H9 (cell line): ENCODE results near the gene DAZAP2. TPM values are rescaled to one million over a fixed set of nuclear protein-coding genes. Genes with fewer than 3 reads are reported as not detected.
A peak's percentile ranks its signal among the peaks of the same experiment; 100 is the strongest.

ENCODE experiments used
- DNase-seq: peaks from one replicate; pipeline ENCODE4 v3.0.0-alpha.2; 2017
- H2AFZ ChIP-seq: one replicate; pipeline ENCODE4 v1.6.1; 2013; ENCODE audit warnings: mild to moderate bottlenecking, low read length, control low read depth, moderate library complexity
- H2AK5ac ChIP-seq: 2 replicates; pipeline ENCODE4 v1.6.1; 2013; ENCODE audit warnings: low read length, control low read depth, mixed read lengths; ENCODE audit not compliant: insufficient read length
- H2BK120ac ChIP-seq: one replicate; pipeline ENCODE4 v1.6.1; 2013; ENCODE audit warnings: low read depth, mild to moderate bottlenecking, low read length, control low read depth, inconsistent platforms; ENCODE audit not compliant: poor library complexity, severe bottlenecking
- H2BK12ac ChIP-seq: 2 replicates; pipeline ENCODE4 v1.6.1; 2013; ENCODE audit warnings: low read length, control low read depth, mixed read lengths, low read depth; ENCODE audit not compliant: insufficient read length
- H2BK15ac ChIP-seq: 2 replicates; pipeline ENCODE4 v1.6.1; 2013; ENCODE audit warnings: low read depth, low read length, control low read depth
- H2BK20ac ChIP-seq: one replicate; pipeline ENCODE4 v1.6.1; 2013; ENCODE audit warnings: low read depth, mild to moderate bottlenecking, low read length, control low read depth, inconsistent platforms; ENCODE audit not compliant: poor library complexity, severe bottlenecking
- H2BK5ac ChIP-seq: 2 replicates; pipeline ENCODE4 v1.6.1; 2013; ENCODE audit warnings: low read length, control low read depth, mixed read lengths; ENCODE audit not compliant: insufficient read length
- H3K14ac ChIP-seq: 2 replicates; pipeline ENCODE4 v1.6.1; 2013; ENCODE audit warnings: low read length, control low read depth; ENCODE audit not compliant: insufficient read depth
- H3K18ac ChIP-seq: 2 replicates; pipeline ENCODE4 v1.6.1; 2013; ENCODE audit warnings: low read depth, mild to moderate bottlenecking, mixed read lengths, low read length, control low read depth; ENCODE audit not compliant: insufficient read length
- H3K23ac ChIP-seq: 2 replicates; pipeline ENCODE4 v1.6.1; 2013; ENCODE audit warnings: low read length, control low read depth, mixed read lengths, low read depth; ENCODE audit not compliant: insufficient read length
- H3K23me2 ChIP-seq: 2 replicates; pipeline ENCODE4 v1.6.1; 2013; ENCODE audit warnings: low read depth, mild to moderate bottlenecking, mixed read lengths, low read length, control low read depth; ENCODE audit not compliant: insufficient read length, poor library complexity, severe bottlenecking
- H3K27ac ChIP-seq: 2 replicates; pipeline ENCODE4 v1.5.1; 2013; ENCODE audit warnings: low read length, control low read depth, mixed read lengths, low read depth; ENCODE audit not compliant: insufficient read length
- H3K27me3 ChIP-seq: 2 replicates; pipeline ENCODE4 v1.6.1; 2013; ENCODE audit warnings: low read length, control low read depth, inconsistent platforms; ENCODE audit not compliant: insufficient read depth
- H3K4ac ChIP-seq: 2 replicates; pipeline ENCODE4 v1.6.1; 2013; ENCODE audit warnings: low read depth, mild to moderate bottlenecking, control low read depth, inconsistent platforms, low read length, moderate library complexity
- H3K4me1 ChIP-seq: 2 replicates; pipeline ENCODE4 v1.6.1; 2013; ENCODE audit warnings: low read length, control low read depth, inconsistent platforms; ENCODE audit not compliant: insufficient read depth
- H3K4me2 ChIP-seq: 2 replicates; pipeline ENCODE4 v1.6.1; 2013; ENCODE audit warnings: low read length, control low read depth, mixed read lengths; ENCODE audit not compliant: insufficient read length, insufficient read depth
- H3K56ac ChIP-seq: 2 replicates; pipeline ENCODE4 v1.6.1; 2013; ENCODE audit warnings: low read depth, mild to moderate bottlenecking, mixed read lengths, low read length, control low read depth; ENCODE audit not compliant: insufficient read length
- H3K79me1 ChIP-seq: 2 replicates; pipeline ENCODE4 v1.6.1; 2013; ENCODE audit warnings: low read depth, mild to moderate bottlenecking, moderate library complexity, low read length, control low read depth, inconsistent platforms; ENCODE audit not compliant: insufficient read depth, poor library complexity, severe bottlenecking
- H3K79me2 ChIP-seq: 2 replicates; pipeline ENCODE4 v1.6.1; 2013; ENCODE audit warnings: low read length, control low read depth, inconsistent platforms; ENCODE audit not compliant: insufficient read depth
- H3K9ac ChIP-seq: 2 replicates; pipeline ENCODE4 v1.6.1; 2013; ENCODE audit warnings: low read length, control low read depth, mixed read lengths; ENCODE audit not compliant: insufficient read length; ENCODE audit errors: extremely low read depth
- H3K9me3 ChIP-seq: one replicate; pipeline ENCODE4 v1.6.1; 2013; ENCODE audit warnings: low read depth, low read length, inconsistent platforms; ENCODE audit not compliant: control insufficient read depth
- H3T11ph ChIP-seq: one replicate; pipeline ENCODE4 v1.6.1; 2013; ENCODE audit warnings: mild to moderate bottlenecking, low read length, control low read depth, inconsistent platforms
- H4K20me1 ChIP-seq: one replicate; pipeline ENCODE4 v1.6.1; 2013; ENCODE audit not compliant: control insufficient read depth, insufficient read length, insufficient read depth
- H4K5ac ChIP-seq: 2 replicates; pipeline ENCODE4 v1.6.1; 2013; ENCODE audit warnings: low read depth, mild to moderate bottlenecking, mixed read lengths, low read length, control low read depth; ENCODE audit not compliant: insufficient read length
- H4K8ac ChIP-seq: replicated peaks from 2 replicates; pipeline ENCODE4 v1.6.1; 2013; ENCODE audit warnings: low read length, control low read depth, mixed read lengths, low read depth; ENCODE audit not compliant: insufficient read length
- H4K91ac ChIP-seq: 2 replicates; pipeline ENCODE4 v1.6.1; 2013; ENCODE audit warnings: low read depth, mild to moderate bottlenecking, moderate library complexity, mixed read lengths, low read length, control low read depth; ENCODE audit not compliant: insufficient read length
- H3K27ac Mint-ChIP-seq, 3 experiments: 2 replicates in 2 of 3; 3 replicates in 1 of 3; pipeline ENCODE4 v1.8.0; 2020 to 2021; ENCODE audit warnings: mixed read lengths in 3 of 3, mild to moderate bottlenecking in 1 of 3, moderate library complexity in 1 of 3
- H3K27me3 Mint-ChIP-seq: 2 replicates; pipeline ENCODE4 v1.8.0; 2021; ENCODE audit warnings: low read depth, mild to moderate bottlenecking, moderate library complexity, mixed read lengths
- H3K36me3 Mint-ChIP-seq, 3 experiments: 2 replicates in 2 of 3; 3 replicates in 1 of 3; pipeline ENCODE4 v1.8.0; 2020 to 2021; ENCODE audit warnings: low read depth in 3 of 3, mixed read lengths in 3 of 3; ENCODE audit not compliant: insufficient read depth in 1 of 3
- H3K4me1 Mint-ChIP-seq, 2 experiments: 2 replicates each; pipeline ENCODE4 v1.8.0; 2020; ENCODE audit warnings: mixed read lengths in 2 of 2
- H3K4me3 Mint-ChIP-seq, 2 experiments: 2 replicates in 1 of 2; 3 replicates in 1 of 2; pipeline ENCODE4 v1.8.0; 2020 to 2021; ENCODE audit warnings: mild to moderate bottlenecking in 2 of 2, mixed read lengths in 2 of 2, moderate library complexity in 1 of 2
- H3K9me3 Mint-ChIP-seq, 2 experiments: 2 replicates in 1 of 2; 3 replicates in 1 of 2; pipeline ENCODE4 v1.8.0; 2020; ENCODE audit warnings: mild to moderate bottlenecking in 2 of 2, mixed read lengths in 2 of 2, moderate library complexity in 1 of 2
- WGBS: extraction: QIAGEN DNeasy Blood & Tissue Kit; methylation state at CpG from one replicate; pipeline ENCODE4 v1.1.7; 2013; ENCODE audit warnings: missing lambda C conversion rate, low lambda C conversion rate, mixed read lengths; ENCODE audit not compliant: insufficient read length; ENCODE audit errors: extremely low coverage; 5-methylcytosine and 5-hydroxymethylcytosine counted together
- total RNA-seq: library from RNA; stranded (reverse); gene quantifications from 2 replicates; pipeline ENCODE4 v1.2.1, GENCODE V29; 2021
- TF ChIP-seq, protein P1 (sequence below): fragments of 200-600 bp; sonication (generic); conservative IDR thresholded peaks from 3 replicates; pipeline ENCODE4 v1.8.0; 2021; ENCODE audit warnings: antibody characterized with exemption, mild to moderate bottlenecking

The DAZAP2 gene
- total RNA-seq, 1 experiment from 2014 or later: 23.6 TPM

DNA sequence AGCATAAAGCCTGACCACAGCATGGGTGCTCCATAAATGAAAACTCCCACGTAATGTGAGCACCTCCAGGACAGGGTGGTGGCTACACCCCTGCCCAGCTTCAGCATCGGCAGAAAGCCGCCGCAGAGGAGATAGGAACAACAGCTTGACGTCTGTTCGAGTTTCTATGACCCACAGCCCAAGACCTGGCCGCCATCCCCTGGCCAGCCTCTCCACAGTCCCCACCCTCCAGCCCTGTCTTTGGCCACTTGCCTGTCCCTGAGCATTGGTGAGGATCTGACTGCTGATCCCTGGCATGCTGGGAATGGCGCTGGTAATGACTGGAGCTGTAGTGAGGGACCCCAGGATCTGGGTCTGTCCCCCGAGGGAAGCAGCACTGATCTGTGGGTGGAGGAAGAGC, 42.1 kb upstream of the DAZAP2 start:
- H3K79me2 ChIP-seq: no peaks in the 10 kb centered on the region
- no peak overlapping the region for H2BK20ac ChIP-seq
- peaks cover 0 to 1% (median 0%) of the 10 kb centered on the region in 3 experiments; a peak in 3 of 7 replicates for H3K36me3 Mint-ChIP-seq
- H3K4me3 Mint-ChIP-seq: no peak overlapping the region
- H3K4ac ChIP-seq: no peak overlapping the region
- no peak for DNase-seq
- no peaks in the 10 kb centered on the region for H4K20me1 ChIP-seq
- H3T11ph ChIP-seq: no peak overlapping the region
- no peak overlapping the region for H2BK15ac ChIP-seq
- no peaks in the 10 kb centered on the region for H3K23me2 ChIP-seq
- no peaks in the 10 kb centered on the region for H3K4me1 Mint-ChIP-seq
- no peak overlapping the region for H2BK120ac ChIP-seq
- H3K18ac ChIP-seq: no peak overlapping the region
- no peaks in the 10 kb centered on the region for H3K27me3 ChIP-seq
- H4K91ac ChIP-seq: no peak overlapping the region
- H3K27ac ChIP-seq: no peak overlapping the region
- H3K56ac ChIP-seq: no peak overlapping the region
- H4K8ac ChIP-seq: no peak overlapping the region
- H2BK5ac ChIP-seq: no peak overlapping the region
- no peak overlapping the region for H3K9ac ChIP-seq
- peaks cover 1% of the 10 kb centered on the region; the same call in 1 of the 2 replicates for H3K27me3 Mint-ChIP-seq
- H3K27ac Mint-ChIP-seq: peak overlapping the region in 1 of 3 experiments; percentile 14; a peak in 1 of 7 replicates
- H4K5ac ChIP-seq: no peak overlapping the region
- no peak overlapping the region for H3K23ac ChIP-seq
- no peak overlapping the region for H3K4me2 ChIP-seq
- no peaks in the 10 kb centered on the region for H3K9me3 ChIP-seq
- no CpG with 5 or more reads among the region's 9 CpGs for WGBS
- no peaks in the 10 kb centered on the region; the same call in 1 of the 2 replicates for H3K4me1 ChIP-seq
- H3K9me3 Mint-ChIP-seq: no peaks in the 10 kb centered on the region
- no peak overlapping the region for H2BK12ac ChIP-seq
- H3K14ac ChIP-seq: no peak overlapping the region
- H2AFZ ChIP-seq: no peak overlapping the region
- H2AK5ac ChIP-seq: no peak overlapping the region
- TF ChIP-seq, protein P1, sequence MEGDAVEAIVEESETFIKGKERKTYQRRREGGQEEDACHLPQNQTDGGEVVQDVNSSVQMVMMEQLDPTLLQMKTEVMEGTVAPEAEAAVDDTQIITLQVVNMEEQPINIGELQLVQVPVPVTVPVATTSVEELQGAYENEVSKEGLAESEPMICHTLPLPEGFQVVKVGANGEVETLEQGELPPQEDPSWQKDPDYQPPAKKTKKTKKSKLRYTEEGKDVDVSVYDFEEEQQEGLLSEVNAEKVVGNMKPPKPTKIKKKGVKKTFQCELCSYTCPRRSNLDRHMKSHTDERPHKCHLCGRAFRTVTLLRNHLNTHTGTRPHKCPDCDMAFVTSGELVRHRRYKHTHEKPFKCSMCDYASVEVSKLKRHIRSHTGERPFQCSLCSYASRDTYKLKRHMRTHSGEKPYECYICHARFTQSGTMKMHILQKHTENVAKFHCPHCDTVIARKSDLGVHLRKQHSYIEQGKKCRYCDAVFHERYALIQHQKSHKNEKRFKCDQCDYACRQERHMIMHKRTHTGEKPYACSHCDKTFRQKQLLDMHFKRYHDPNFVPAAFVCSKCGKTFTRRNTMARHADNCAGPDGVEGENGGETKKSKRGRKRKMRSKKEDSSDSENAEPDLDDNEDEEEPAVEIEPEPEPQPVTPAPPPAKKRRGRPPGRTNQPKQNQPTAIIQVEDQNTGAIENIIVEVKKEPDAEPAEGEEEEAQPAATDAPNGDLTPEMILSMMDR: no peak
- no peaks in the 10 kb centered on the region for H3K79me1 ChIP-seq
